ENCODE results near the gene TSPAN6. TPM values are rescaled to one million over a fixed set of nuclear protein-coding genes. Genes with fewer than 3 reads are reported as not detected.

TSPAN6 gene
- total RNA-seq, 1 donor from 2014 or later: 52.2 TPM

- H3K4me1 Mint-ChIP-seq (ENCODE audit: unreplicated experiment): peaks cover 7% of the 10 kb centered on the region
- DNase-seq (ENCODE audit: low spot score): no peak
- H3K36me3 Mint-ChIP-seq (ENCODE audit: low read depth, unreplicated experiment): no peaks in the 10 kb centered on the region
- H3K4me3 Mint-ChIP-seq (ENCODE audit: unreplicated experiment): no peak overlapping the region
- no peak for TF ChIP-seq CTCF (IDR thresholded peaks at IDR 0.05; ENCODE audit: unreplicated experiment)
- no peak overlapping the region for H3K27ac Mint-ChIP-seq (ENCODE audit: unreplicated experiment)
- no peaks in the 10 kb centered on the region for H3K9me3 Mint-ChIP-seq (ENCODE audit: unreplicated experiment)
- no peaks in the 10 kb centered on the region for H3K27me3 Mint-ChIP-seq (ENCODE audit: unreplicated experiment)
These were observed 29.9 kb downstream of the TSPAN6 start for GRCh38 chrX:100606753-100607152.

GRCh38 chrX:100600758-100601157 is 35.8 kb downstream of the TSPAN6 start:
- no peaks in the 10 kb centered on the region for H3K27me3 Mint-ChIP-seq (ENCODE audit: unreplicated experiment)
- H3K9me3 Mint-ChIP-seq (ENCODE audit: unreplicated experiment): no peaks in the 10 kb centered on the region
- H3K27ac Mint-ChIP-seq (ENCODE audit: unreplicated experiment): no peak overlapping the region
- no peaks in the 10 kb centered on the region for H3K36me3 Mint-ChIP-seq (ENCODE audit: low read depth, unreplicated experiment)
- DNase-seq (ENCODE audit: low spot score): no peak
- no peak overlapping the region for H3K4me3 Mint-ChIP-seq (ENCODE audit: unreplicated experiment)
- H3K4me1 Mint-ChIP-seq (ENCODE audit: unreplicated experiment): peaks cover 7% of the 10 kb centered on the region
- TF ChIP-seq CTCF (IDR thresholded peaks at IDR 0.05; ENCODE audit: unreplicated experiment): no peak

- H3K9me3 Mint-ChIP-seq (ENCODE audit: unreplicated experiment): no peaks in the 10 kb centered on the region
- H3K4me1 Mint-ChIP-seq (ENCODE audit: unreplicated experiment): peaks cover 7% of the 10 kb centered on the region
- DNase-seq (ENCODE audit: low spot score): no peak
- no peaks in the 10 kb centered on the region for H3K27me3 Mint-ChIP-seq (ENCODE audit: unreplicated experiment)
- H3K4me3 Mint-ChIP-seq (ENCODE audit: unreplicated experiment): no peak overlapping the region
- H3K27ac Mint-ChIP-seq (ENCODE audit: unreplicated experiment): no peak overlapping the region
- no peaks in the 10 kb centered on the region for H3K36me3 Mint-ChIP-seq (ENCODE audit: low read depth, unreplicated experiment)
- TF ChIP-seq CTCF (IDR thresholded peaks at IDR 0.05; ENCODE audit: unreplicated experiment): no peak
These were observed 36.3 kb downstream of the TSPAN6 start for GRCh38 chrX:100600340-100600739.

GRCh38 chrX:100599456-100599855 is 37.1 kb downstream of the TSPAN6 start:
- TF ChIP-seq CTCF (IDR thresholded peaks at IDR 0.05; ENCODE audit: unreplicated experiment): no peak
- Mint-ChIP-seq H3K36me3 (ENCODE audit: low read depth, unreplicated experiment) (no peaks in the 10 kb centered on the region), H3K27ac (ENCODE audit: unreplicated experiment) (no peak overlapping the region), H3K4me1 (ENCODE audit: unreplicated experiment) (peaks cover 6% of the 10 kb centered on the region), H3K27me3 (ENCODE audit: unreplicated experiment) (no peaks in the 10 kb centered on the region), H3K4me3 (ENCODE audit: unreplicated experiment) (no peak overlapping the region), H3K9me3 (ENCODE audit: unreplicated experiment) (no peaks in the 10 kb centered on the region)
- no peak for DNase-seq (ENCODE audit: low spot score)

- DNase-seq (ENCODE audit: low spot score): no peak
- Mint-ChIP-seq H3K36me3 (ENCODE audit: low read depth, unreplicated experiment) (no peaks in the 10 kb centered on the region), H3K27me3 (ENCODE audit: unreplicated experiment) (no peaks in the 10 kb centered on the region), H3K27ac (ENCODE audit: unreplicated experiment) (no peak overlapping the region), H3K4me1 (ENCODE audit: unreplicated experiment) (peaks cover 3% of the 10 kb centered on the region), H3K9me3 (ENCODE audit: unreplicated experiment) (no peaks in the 10 kb centered on the region), H3K4me3 (ENCODE audit: unreplicated experiment) (no peak overlapping the region)
- TF ChIP-seq CTCF (IDR thresholded peaks at IDR 0.05; ENCODE audit: unreplicated experiment): no peak
These were observed 40.0 kb downstream of the TSPAN6 start for GRCh38 chrX:100596601-100597000.

Measured in endothelial cell (in vitro differentiated cells).